GM12878 (cell line): ENCODE measurements around the gene GSAP.

Experiments used
- CTCF ChIP-seq, 3 experiments: IDR thresholded peaks in 2 of 3; conservative IDR thresholded peaks in 1 of 3; 2 replicates each; pipeline ENCODE4 v1.5.1; 2011; ENCODE audit warnings: low read depth in 3 of 3, low read length in 3 of 3, mild to moderate bottlenecking in 3 of 3, control low read depth in 2 of 3, moderate library complexity in 2 of 3, inconsistent platforms in 1 of 3, mixed read lengths in 1 of 3; ENCODE audit not compliant: control insufficient read depth in 2 of 3, insufficient read depth in 1 of 3; ENCODE audit errors: extremely low read depth in 1 of 3
- EP300 ChIP-seq, 2 experiments: fragments of 150-350 bp in 1 of 2; IDR thresholded peaks; 2 replicates each; pipeline ENCODE4 v1.6.1; 2011 to 2012; ENCODE audit warnings: low read depth in 2 of 2, low read length in 2 of 2, borderline replicate concordance in 1 of 2, improper control_type of control experiment in 1 of 2, inconsistent platforms in 1 of 2; ENCODE audit not compliant: control insufficient read depth in 1 of 2
- GABPA ChIP-seq: IDR thresholded peaks from 2 replicates; pipeline ENCODE4 v1.6.1; 2014; ENCODE audit warnings: antibody characterized with exemption, low read depth, mild to moderate bottlenecking, inconsistent platforms
- IRF3 ChIP-seq: fragments of 450-650 bp; IDR thresholded peaks from 2 replicates; pipeline ENCODE4 v1.6.1; 2014; ENCODE audit warnings: mild to moderate bottlenecking
- MAX ChIP-seq: IDR thresholded peaks from 2 replicates; pipeline ENCODE4 v1.6.1; 2012; ENCODE audit warnings: low read depth, low read length, improper control_type of control experiment
- PAX5 ChIP-seq: IDR thresholded peaks from 2 replicates; pipeline ENCODE4 v1.6.1; 2011; ENCODE audit warnings: low read depth, low read length, borderline replicate concordance
- POLR2A ChIP-seq: IDR thresholded peaks from 2 replicates; pipeline ENCODE4 v1.6.1; 2011; ENCODE audit warnings: low read depth, mild to moderate bottlenecking, low read length
- RBBP5 ChIP-seq: fragments of 200-600 bp; sonication (generic); conservative IDR thresholded peaks from 2 replicates; pipeline ENCODE4 v1.6.1; 2016
- SIX5 ChIP-seq: IDR thresholded peaks from 2 replicates; pipeline ENCODE4 v1.6.1; 2011; ENCODE audit warnings: mild to moderate bottlenecking, low read depth, low read length, moderate library complexity; ENCODE audit not compliant: severe bottlenecking
- USF2 ChIP-seq: IDR thresholded peaks from 2 replicates; pipeline ENCODE4 v1.6.1; 2011; ENCODE audit warnings: low read depth, low read length, improper control_type of control experiment, borderline replicate concordance

- TF ChIP-seq PAX5 (no peak), CTCF (IDR thresholded peaks at IDR 0.05 in 2 of 3, conservative IDR thresholded peaks at IDR 0.05 in 1 of 3; ENCODE audit: control insufficient read depth in 2 of 3, extremely low read depth in 1 of 3, insufficient read depth in 1 of 3, low read depth in 3 of 3, low read length in 3 of 3) (no peak), IRF3 (no peak), SIX5 (no peak), EP300 (IDR thresholded peaks at IDR 0.05; ENCODE audit: borderline replicate concordance in 1 of 2, control insufficient read depth in 1 of 2, low read depth in 2 of 2, low read length in 2 of 2) (no peak), USF2 (no peak), RBBP5 (no peak), MAX (no peak), GABPA (no peak), POLR2A (no peak)
Observed at GRCh38 chr7:77338883-77339629, 77.1 kb downstream of the GSAP start.
